HEK293 (cell line): ENCODE measurements around the gene MLLT1.

Experiments used
- CTCF ChIA-PET: fragments of 350-600 bp; formaldehyde crosslinking; extraction: SDS; loops from one replicate; lab custom pipeline; 2021; ENCODE audit warnings: antibody characterized with exemption; lab: Yijun Ruan, JAX
- POLR2A ChIA-PET: fragments of 300-600 bp; formaldehyde crosslinking; extraction: SDS; loops from one replicate; lab custom pipeline; 2020; ENCODE audit warnings: antibody characterized with exemption, inconsistent platforms; lab: Yijun Ruan, JAX
- H3K27ac ChIP-seq: fragments of 200-500 bp; sonication (Bioruptor generic); 2 replicates; pipeline ENCODE4 v1.5.1; 2014; ENCODE audit warnings: low read depth, low read length, control low read depth, inconsistent platforms; ENCODE audit errors: extremely low read depth
- H3K36me3 ChIP-seq, 2 experiments: fragments of 200-500 bp in 1 of 2; sonication (Bioruptor generic) in 1 of 2; 1 replicate in 1 of 2; 2 replicates in 1 of 2; pipeline ENCODE4 v1.5.1; 2014 to 2017; ENCODE audit warnings: inconsistent platforms in 2 of 2, low read length in 2 of 2; ENCODE audit not compliant: control insufficient read depth in 2 of 2, insufficient read depth in 1 of 2
- H3K4me1 ChIP-seq: fragments of 200-500 bp; sonication (Bioruptor generic); 2 replicates; pipeline ENCODE4 v1.5.1; 2014; ENCODE audit warnings: mild to moderate bottlenecking, low read length, inconsistent platforms; ENCODE audit not compliant: control insufficient read depth, insufficient read depth
- H3K4me3 ChIP-seq: 2 replicates; pipeline ENCODE4 v1.5.1; 2011; ENCODE audit warnings: low read depth, mild to moderate bottlenecking, control low read depth, low read length, moderate library complexity
- H3K9me3 ChIP-seq: fragments of 200-500 bp; sonication (Bioruptor generic); 2 replicates; pipeline ENCODE4 v1.5.1; 2014; ENCODE audit warnings: low read depth, low read length, inconsistent platforms; ENCODE audit not compliant: control insufficient read depth, insufficient read depth
- EGR2 ChIP-seq: fragments of 450-650 bp; formaldehyde crosslinking; IDR thresholded peaks from 2 replicates; pipeline ENCODE4 v1.5.1; 2016; ENCODE audit warnings: low read depth, missing biosample characterization, missing genetic modification characterization
- KLF17 ChIP-seq: fragments of 450-650 bp; formaldehyde crosslinking; IDR thresholded peaks from 2 replicates; pipeline ENCODE4 v1.5.1; 2016; ENCODE audit warnings: missing biosample characterization, missing genetic modification characterization
- MEIS1 ChIP-seq: sonication (generic); formaldehyde crosslinking; IDR thresholded peaks from 2 replicates; pipeline ENCODE4 v1.8.1; 2022; ENCODE audit warnings: missing genetic modification reagents, mild to moderate bottlenecking, borderline replicate concordance
- PRDM1 ChIP-seq: fragments of 450-650 bp; formaldehyde crosslinking; IDR thresholded peaks from 2 replicates; pipeline ENCODE4; 2016; ENCODE audit warnings: missing biosample characterization, missing genetic modification characterization
- TCF7L2 ChIP-seq: IDR thresholded peaks from 2 replicates; pipeline ENCODE4 v1.6.1; 2011; ENCODE audit warnings: low read depth, mild to moderate bottlenecking, inconsistent platforms, low read length, moderate library complexity, borderline replicate concordance
- ZBTB7A ChIP-seq: fragments of 450-650 bp; formaldehyde crosslinking; IDR thresholded peaks from 2 replicates; pipeline ENCODE4 v1.5.1; 2016; ENCODE audit warnings: low read depth, missing biosample characterization, missing genetic modification characterization
- ZFHX2 ChIP-seq: fragments of 450-650 bp; formaldehyde crosslinking; conservative IDR thresholded peaks from 2 replicates; pipeline ENCODE4 v1.5.1; 2016; ENCODE audit warnings: missing biosample characterization, missing genetic modification characterization
- ZFP41 ChIP-seq: fragments of 450-650 bp; formaldehyde crosslinking; IDR thresholded peaks from 2 replicates; pipeline ENCODE4 v1.5.1; 2016; ENCODE audit warnings: missing biosample characterization, missing genetic modification characterization, borderline replicate concordance
- ZIC2 ChIP-seq: fragments of 450-650 bp; formaldehyde crosslinking; IDR thresholded peaks from 2 replicates; pipeline ENCODE4 v1.5.1; 2016; ENCODE audit warnings: missing biosample characterization, missing genetic modification characterization
- ZNF18 ChIP-seq: fragments of 450-650 bp; formaldehyde crosslinking; IDR thresholded peaks from 2 replicates; pipeline ENCODE4 v1.5.1; 2016; ENCODE audit warnings: missing biosample characterization, missing genetic modification characterization
- ZNF223 ChIP-seq: fragments of 450-650 bp; formaldehyde crosslinking; IDR thresholded peaks from 2 replicates; pipeline ENCODE4 v1.5.1; 2016; ENCODE audit warnings: missing biosample characterization, missing genetic modification characterization
- ZNF37A ChIP-seq: fragments of 450-650 bp; IDR thresholded peaks from 2 replicates; pipeline ENCODE4 v1.5.1; 2018; ENCODE audit warnings: missing biosample characterization, missing genetic modification characterization
- ZNF423 ChIP-seq: fragments of 450-650 bp; formaldehyde crosslinking; IDR thresholded peaks from 2 replicates; pipeline ENCODE4 v1.5.1; 2016; ENCODE audit warnings: missing biosample characterization, missing genetic modification characterization
- ZNF580 ChIP-seq: fragments of 450-650 bp; formaldehyde crosslinking; IDR thresholded peaks from 2 replicates; pipeline ENCODE4 v1.5.1; 2016; ENCODE audit warnings: missing biosample characterization, missing genetic modification characterization
- ZNF658 ChIP-seq: fragments of 450-650 bp; formaldehyde crosslinking; IDR thresholded peaks from 2 replicates; pipeline ENCODE4; 2016; ENCODE audit warnings: missing biosample characterization, missing genetic modification characterization
- ZNF747 ChIP-seq: fragments of 450-650 bp; formaldehyde crosslinking; IDR thresholded peaks from 2 replicates; pipeline ENCODE4 v1.5.1; 2016; ENCODE audit warnings: missing biosample characterization, missing genetic modification characterization
- ZNF837 ChIP-seq: fragments of 450-650 bp; formaldehyde crosslinking; IDR thresholded peaks from 2 replicates; pipeline ENCODE4 v1.5.1; 2016; ENCODE audit warnings: missing biosample characterization, missing genetic modification characterization
- ZXDB ChIP-seq: fragments of 450-650 bp; formaldehyde crosslinking; IDR thresholded peaks from 2 replicates; pipeline ENCODE4 v1.5.1; 2016; ENCODE audit warnings: missing biosample characterization, missing genetic modification characterization
- TF ChIP-seq, protein P1 (sequence below): fragments of 450-650 bp; formaldehyde crosslinking; IDR thresholded peaks from 2 replicates; pipeline ENCODE4 v1.5.1; 2016; ENCODE audit warnings: missing biosample characterization, missing genetic modification characterization
- TF ChIP-seq, protein P2 (sequence below): fragments of 450-650 bp; formaldehyde crosslinking; IDR thresholded peaks from 2 replicates; pipeline ENCODE4 v1.5.1; 2016; ENCODE audit warnings: missing biosample characterization, missing genetic modification characterization
- TF ChIP-seq, protein P3 (sequence below): sonication (generic); formaldehyde crosslinking; IDR thresholded peaks from 2 replicates; pipeline ENCODE4 v1.8.1; 2022; ENCODE audit warnings: mild to moderate bottlenecking, moderate library complexity, missing genetic modification reagents
- TF ChIP-seq, protein P4 (sequence below): fragments of 450-650 bp; formaldehyde crosslinking; IDR thresholded peaks from 2 replicates; pipeline ENCODE4 v1.5.1; 2016; ENCODE audit warnings: missing biosample characterization, missing genetic modification characterization

Gene MLLT1

GRCh38 chr19:6226012-6226411, 53.8 kb downstream of the MLLT1 start:
- ChIA-PET CTCF (interaction anchor here (1.3 kb wide), 1 partner anchor 100 kb away, joined by 3 read pairs; no protein-coding TSS in a partner anchor), POLR2A (no interaction called here)
- H3K4me1 ChIP-seq, result no peaks in the 10 kb centered on the region
- no peak overlapping the region for H3K4me3 ChIP-seq
- H3K36me3 ChIP-seq, result peaks cover 0 to 70% of the 10 kb centered on the region in 2 experiments; a peak in 2 of 3 replicates
- H3K9me3 ChIP-seq, result no peaks in the 10 kb centered on the region
- TF ChIP-seq, protein P1, sequence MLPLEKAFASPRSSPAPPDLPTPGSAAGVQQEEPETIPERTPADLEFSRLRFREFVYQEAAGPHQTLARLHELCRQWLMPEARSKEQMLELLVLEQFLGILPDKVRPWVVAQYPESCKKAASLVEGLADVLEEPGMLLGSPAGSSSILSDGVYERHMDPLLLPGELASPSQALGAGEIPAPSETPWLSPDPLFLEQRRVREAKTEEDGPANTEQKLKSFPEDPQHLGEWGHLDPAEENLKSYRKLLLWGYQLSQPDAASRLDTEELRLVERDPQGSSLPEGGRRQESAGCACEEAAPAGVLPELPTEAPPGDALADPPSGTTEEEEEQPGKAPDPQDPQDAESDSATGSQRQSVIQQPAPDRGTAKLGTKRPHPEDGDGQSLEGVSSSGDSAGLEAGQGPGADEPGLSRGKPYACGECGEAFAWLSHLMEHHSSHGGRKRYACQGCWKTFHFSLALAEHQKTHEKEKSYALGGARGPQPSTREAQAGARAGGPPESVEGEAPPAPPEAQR (tag by site-specific recombination), result no peak
- TF ChIP-seq ZNF423 (tag by site-specific recombination) (no peak), EGR2 (tag by site-specific recombination) (peak; percentile 76; the same call in 1 of the 2 replicates), ZNF18 (tag by site-specific recombination) (no peak), TCF7L2 (no peak), ZFHX2 (tag by site-specific recombination) (peak; percentile 36), ZNF747 (tag by site-specific recombination) (no peak)
- TF ChIP-seq, protein P2, sequence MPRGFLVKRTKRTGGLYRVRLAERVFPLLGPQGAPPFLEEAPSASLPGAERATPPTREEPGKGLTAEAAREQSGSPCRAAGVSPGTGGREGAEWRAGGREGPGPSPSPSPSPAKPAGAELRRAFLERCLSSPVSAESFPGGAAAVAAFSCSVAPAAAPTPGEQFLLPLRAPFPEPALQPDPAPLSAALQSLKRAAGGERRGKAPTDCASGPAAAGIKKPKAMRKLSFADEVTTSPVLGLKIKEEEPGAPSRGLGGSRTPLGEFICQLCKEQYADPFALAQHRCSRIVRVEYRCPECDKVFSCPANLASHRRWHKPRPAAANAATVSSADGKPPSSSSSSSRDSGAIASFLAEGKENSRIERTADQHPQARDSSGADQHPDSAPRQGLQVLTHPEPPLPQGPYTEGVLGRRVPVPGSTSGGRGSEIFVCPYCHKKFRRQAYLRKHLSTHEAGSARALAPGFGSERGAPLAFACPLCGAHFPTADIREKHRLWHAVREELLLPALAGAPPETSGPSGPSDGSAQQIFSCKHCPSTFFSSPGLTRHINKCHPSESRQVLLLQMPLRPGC, result no peak
- H3K27ac ChIP-seq, result no peak overlapping the region

- H3K36me3 ChIP-seq, result peaks cover 0 to 65% of the 10 kb centered on the region in 2 experiments; a peak in 2 of 3 replicates
- POLR2A ChIA-PET, result no interaction called here
These were observed 54.4 kb downstream of the MLLT1 start for GRCh38 chr19:6225232-6225865.

DNA sequence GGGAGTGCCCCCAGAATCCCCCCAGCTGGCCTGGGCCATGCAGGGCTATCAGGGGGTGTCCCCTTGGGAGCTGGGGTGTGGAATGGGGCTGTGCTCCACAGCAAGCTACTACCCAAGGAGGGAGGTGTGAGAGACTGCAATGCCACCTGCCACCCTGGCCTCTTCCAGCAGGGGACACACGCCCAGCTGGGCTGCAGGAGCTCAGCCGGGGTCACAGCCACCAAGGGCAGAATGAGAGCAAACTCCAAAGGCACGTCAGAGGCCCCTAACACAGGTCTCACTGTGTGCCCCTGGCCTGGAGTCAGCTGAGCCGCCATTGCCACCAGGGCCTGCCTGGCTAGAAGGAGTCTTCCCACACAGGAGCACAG, 55.5 kb downstream of the MLLT1 start:
- TF ChIP-seq ZXDB (tag by site-specific recombination) (no peak), PRDM1 (tag by site-specific recombination) (no peak), ZFP41 (tag by site-specific recombination) (no peak), ZIC2 (peak; percentile 54), ZNF837 (tag by site-specific recombination) (no peak), MEIS1 (CRISPR knock-in tag) (no peak)
- TF ChIP-seq, protein P3, sequence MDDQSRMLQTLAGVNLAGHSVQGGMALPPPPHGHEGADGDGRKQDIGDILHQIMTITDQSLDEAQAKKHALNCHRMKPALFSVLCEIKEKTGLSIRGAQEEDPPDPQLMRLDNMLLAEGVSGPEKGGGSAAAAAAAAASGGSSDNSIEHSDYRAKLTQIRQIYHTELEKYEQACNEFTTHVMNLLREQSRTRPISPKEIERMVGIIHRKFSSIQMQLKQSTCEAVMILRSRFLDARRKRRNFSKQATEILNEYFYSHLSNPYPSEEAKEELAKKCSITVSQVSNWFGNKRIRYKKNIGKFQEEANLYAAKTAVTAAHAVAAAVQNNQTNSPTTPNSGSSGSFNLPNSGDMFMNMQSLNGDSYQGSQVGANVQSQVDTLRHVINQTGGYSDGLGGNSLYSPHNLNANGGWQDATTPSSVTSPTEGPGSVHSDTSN (CRISPR knock-in tag), result no peak
- TF ChIP-seq, protein P4, sequence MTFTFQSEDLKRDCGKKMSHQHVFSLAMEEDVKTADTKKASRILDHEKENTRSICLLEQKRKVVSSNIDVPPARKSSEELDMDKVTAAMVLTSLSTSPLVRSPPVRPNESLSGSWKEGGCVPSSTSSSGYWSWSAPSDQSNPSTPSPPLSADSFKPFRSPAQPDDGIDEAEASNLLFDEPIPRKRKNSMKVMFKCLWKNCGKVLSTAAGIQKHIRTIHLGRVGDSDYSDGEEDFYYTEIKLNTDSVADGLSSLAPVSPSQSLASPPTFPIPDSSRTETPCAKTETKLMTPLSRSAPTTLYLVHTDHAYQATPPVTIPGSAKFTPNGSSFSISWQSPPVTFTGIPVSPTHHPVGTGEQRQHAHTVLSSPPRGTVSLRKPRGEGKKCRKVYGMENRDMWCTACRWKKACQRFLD (tag by site-specific recombination), result no peak
- Histone ChIP-seq H3K36me3 (peaks cover 0 to 61% of the 10 kb centered on the region in 2 experiments; a peak in 2 of 3 replicates), H3K4me1 (no peaks in the 10 kb centered on the region)

More at GRCh38 chr19:6225232-6225865, 54.4 kb downstream of the MLLT1 start:
- H3K4me3 ChIP-seq, result no peak overlapping the region
- H3K9me3 ChIP-seq, result no peaks in the 10 kb centered on the region
- no peak for TF ChIP-seq KLF17 (tag by site-specific recombination)
- no peak for TF ChIP-seq MEIS1 (CRISPR knock-in tag)
- TF ChIP-seq ZNF37A (tag by site-specific recombination), result no peak
- TF ChIP-seq ZNF580 (tag by site-specific recombination), result no peak
- TF ChIP-seq ZNF658 (tag by site-specific recombination), result no peak
- no peak for TF ChIP-seq ZNF223
- no peak for TF ChIP-seq ZBTB7A
- H3K27ac ChIP-seq, result no peak overlapping the region
- CTCF ChIA-PET, result interaction anchor here (0.7 to 1.3 kb wide), 2 partner anchors 8 to 99 kb away, joined by 3 read pairs; no protein-coding TSS in a partner anchor
- H3K4me1 ChIP-seq, result no peaks in the 10 kb centered on the region

More for the DNA sequence above, 55.5 kb downstream of the MLLT1 start:
- Histone ChIP-seq H3K9me3 (no peaks in the 10 kb centered on the region), H3K4me3 (no peak overlapping the region), H3K27ac (no peak overlapping the region)
- CTCF ChIA-PET, result no interaction called here
- POLR2A ChIA-PET, result no interaction called here
